GM23338 (cell line): ENCODE measurements around the gene PDGFRB. TPM values are rescaled to one million over a fixed set of nuclear protein-coding genes. Genes with fewer than 3 reads are reported as not detected.

Source experiments
- ATAC-seq: fragments of 200-7000 bp; cut with Tn5 transposase; 3 replicates; pipeline ENCODE4 v1.9.1; 2020
- DNase-seq: peaks from one replicate; pipeline ENCODE4 v3.0.0-alpha.2; 2015; ENCODE audit warnings: low spot score
- H2AFZ ChIP-seq: fragments of 200-600 bp; sonication (generic); 2 replicates; pipeline ENCODE4 v1.8.0; 2016; ENCODE audit warnings: antibody characterized with exemption, mild to moderate bottlenecking, moderate library complexity
- H3F3A ChIP-seq: fragments of 200-600 bp; sonication (generic); replicated peaks from 2 replicates; pipeline ENCODE4 v1.8.0; 2017; ENCODE audit warnings: antibody characterized with exemption, mixed run types, low read depth
- H3K27ac ChIP-seq: fragments of 200-600 bp; sonication (generic); 2 replicates; pipeline ENCODE4 v1.6.1; 2016; ENCODE audit warnings: low read depth
- H3K27me3 ChIP-seq: fragments of 200-600 bp; sonication (generic); 2 replicates; pipeline ENCODE4 v1.8.0; 2016; ENCODE audit warnings: mild to moderate bottlenecking, mixed run types, moderate library complexity; ENCODE audit not compliant: insufficient read depth
- H3K36me3 ChIP-seq: fragments of 200-600 bp; sonication (generic); 2 replicates; pipeline ENCODE4 v1.8.0; 2016; ENCODE audit warnings: mild to moderate bottlenecking; ENCODE audit not compliant: insufficient read depth
- H3K4me1 ChIP-seq: fragments of 200-600 bp; sonication (generic); 2 replicates; pipeline ENCODE4 v1.8.0; 2016; ENCODE audit warnings: mild to moderate bottlenecking, moderate library complexity; ENCODE audit not compliant: insufficient read depth
- H3K4me2 ChIP-seq: fragments of 200-600 bp; sonication (generic); 2 replicates; pipeline ENCODE4 v1.7.1; 2017; ENCODE audit warnings: mixed run types
- H3K4me3 ChIP-seq: fragments of 200-600 bp; sonication (generic); 2 replicates; pipeline ENCODE4 v1.6.1; 2016; ENCODE audit warnings: mixed run types
- H3K79me2 ChIP-seq: fragments of 200-600 bp; sonication (generic); replicated peaks from 2 replicates; pipeline ENCODE4 v1.8.0; 2017; ENCODE audit warnings: mild to moderate bottlenecking; ENCODE audit not compliant: insufficient read depth
- H3K9me2 ChIP-seq: fragments of 200-600 bp; sonication (generic); 2 replicates; pipeline ENCODE4 v1.8.0; 2017; ENCODE audit not compliant: insufficient read depth
- H4K20me1 ChIP-seq: fragments of 200-600 bp; sonication (generic); replicated peaks from 2 replicates; pipeline ENCODE4 v1.8.0; 2017; ENCODE audit warnings: mild to moderate bottlenecking; ENCODE audit not compliant: insufficient read depth
- H3K27ac Mint-ChIP-seq: 2 replicates; pipeline ENCODE4 v1.8.0; 2020; ENCODE audit warnings: inconsistent platforms, mild to moderate bottlenecking, moderate library complexity, mixed read lengths
- H3K27me3 Mint-ChIP-seq: 3 replicates; pipeline ENCODE4 v1.8.0; 2022; ENCODE audit warnings: low read depth, mild to moderate bottlenecking, moderate library complexity, mixed read lengths, inconsistent platforms; ENCODE audit not compliant: insufficient read depth, poor library complexity
- H3K36me3 Mint-ChIP-seq: 3 replicates; pipeline ENCODE4 v1.8.0; 2021; ENCODE audit warnings: low read depth, mild to moderate bottlenecking, inconsistent platforms, moderate library complexity, mixed read lengths
- H3K4me1 Mint-ChIP-seq: 3 replicates; pipeline ENCODE4 v1.8.0; 2020; ENCODE audit warnings: mild to moderate bottlenecking, inconsistent platforms, mixed read lengths
- H3K4me3 Mint-ChIP-seq: 3 replicates; pipeline ENCODE4 v1.8.0; 2021; ENCODE audit warnings: moderate library complexity, mild to moderate bottlenecking, inconsistent platforms, mixed read lengths
- H3K9me3 Mint-ChIP-seq: 3 replicates; pipeline ENCODE4 v1.8.0; 2020; ENCODE audit warnings: moderate library complexity, mild to moderate bottlenecking, inconsistent platforms, mixed read lengths
- CREB1 ChIP-seq: fragments of 250-450 bp; sonication (Bioruptor Pico); IDR thresholded peaks from 2 replicates; pipeline ENCODE4 v1.5.0; 2020; ENCODE audit warnings: low read depth, mild to moderate bottlenecking, moderate library complexity
- CTCF ChIP-seq, 2 experiments: fragments of 200-600 bp in 1 of 2; sonication (generic) in 1 of 2; conservative IDR thresholded peaks; 2 replicates each; pipeline versions ENCODE4 v1.5.1 to v1.6.1; 2016 to 2017; ENCODE audit warnings: antibody characterized with exemption in 2 of 2, low read depth in 2 of 2, mild to moderate bottlenecking in 2 of 2, moderate library complexity in 1 of 2
- ETS1 ChIP-seq: IDR thresholded peaks from 2 replicates; pipeline ENCODE4 v1.6.1; 2016; ENCODE audit warnings: antibody characterized with exemption
- EZH2 ChIP-seq: fragments of 200-600 bp; sonication (generic); IDR thresholded peaks from one replicate; pipeline ENCODE4 v1.8.0; 2017; ENCODE audit warnings: antibody characterized with exemption, mild to moderate bottlenecking, low read depth; ENCODE audit not compliant: unreplicated experiment
- EZH2phosphoT487 ChIP-seq: fragments of 200-600 bp; sonication (generic); IDR thresholded peaks from one replicate; pipeline ENCODE4 v1.8.1; 2018; ENCODE audit warnings: antibody characterized with exemption; ENCODE audit not compliant: unreplicated experiment
- JUNB ChIP-seq: IDR thresholded peaks from one replicate; pipeline ENCODE4 v1.6.1; 2016; ENCODE audit warnings: antibody characterized with exemption; ENCODE audit not compliant: unreplicated experiment
- NANOG ChIP-seq: IDR thresholded peaks from 2 replicates; pipeline ENCODE4 v1.6.1; 2016; ENCODE audit warnings: antibody characterized with exemption, borderline replicate concordance
- POLR2AphosphoS5 ChIP-seq: IDR thresholded peaks from 2 replicates; pipeline ENCODE4 v1.6.1; 2016; ENCODE audit warnings: antibody characterized with exemption, low read depth
- REST ChIP-seq: IDR thresholded peaks from one replicate; pipeline ENCODE4 v1.6.1; 2018; ENCODE audit warnings: antibody characterized with exemption; ENCODE audit not compliant: unreplicated experiment
- STAT1 ChIP-seq: IDR thresholded peaks from one replicate; pipeline ENCODE4 v1.6.1; 2016; ENCODE audit warnings: antibody characterized with exemption; ENCODE audit not compliant: unreplicated experiment
- ZNF114 ChIP-seq: fragments of 250-450 bp; sonication (Bioruptor Pico); IDR thresholded peaks from 2 replicates; pipeline ENCODE4 v1.5.0; 2020; ENCODE audit warnings: mild to moderate bottlenecking, moderate library complexity
- ZNF331 ChIP-seq: fragments of 250-450 bp; sonication (Bioruptor Pico); IDR thresholded peaks from 2 replicates; pipeline ENCODE4 v1.5.0; 2020; ENCODE audit warnings: low read depth, mild to moderate bottlenecking, moderate library complexity
- polyA plus RNA-seq: library from polyadenylated mRNA; unstranded; fragments of >200 nt; fragmentation: Nextera tagmentation; extraction: Ambion mirVana; gene quantifications from 2 replicates; pipeline ENCODE4 v1.2.1, GENCODE V29; 2016
- total RNA-seq: library from RNA; depleted of rRNA; stranded (reverse); fragments of >200 nt; shearing (Covaris generic); gene quantifications from 2 replicates; pipeline ENCODE4 v1.2.3, GENCODE V29; 2014

Gene PDGFRB
- total and polyA plus RNA-seq, 2 experiments from 2014 or later = 4.5 to 11.3 TPM

- TF ChIP-seq ETS1 = no peak
- no peak for TF ChIP-seq ZNF331 (CRISPR knock-in tag)
- no peak for TF ChIP-seq CREB1 (CRISPR knock-in tag)
- no peak for TF ChIP-seq POLR2AphosphoS5
- no peak for TF ChIP-seq EZH2
- TF ChIP-seq REST = no peak
- no peak for TF ChIP-seq NANOG
- TF ChIP-seq STAT1 = no peak
- no peak for TF ChIP-seq JUNB
These were observed 80.4 kb downstream of the PDGFRB start (continued) for GRCh38 chr5:150075233-150075632.

GRCh38 chr5:150073677-150074076, 82.0 kb downstream of the PDGFRB start:
- ATAC-seq (no peak), DNase-seq (no peak)
- no peaks in the 10 kb centered on the region for H4K20me1 ChIP-seq
- H3K79me2 ChIP-seq = no peaks in the 10 kb centered on the region
- H2AFZ ChIP-seq = no peak overlapping the region
- H3K36me3 Mint-ChIP-seq = no peaks in the 10 kb centered on the region
- H3K9me2 ChIP-seq = peaks cover 4% of the 10 kb centered on the region; the same call in 1 of the 2 replicates
- no peak overlapping the region for H3K27ac ChIP-seq
- no peaks in the 10 kb centered on the region for H3K9me3 Mint-ChIP-seq
- H3K27me3 Mint-ChIP-seq = peaks cover 4% of the 10 kb centered on the region
- H3K4me2 ChIP-seq = no peak overlapping the region
- no peaks in the 10 kb centered on the region for H3F3A ChIP-seq
- no peak overlapping the region for H3K4me3 ChIP-seq
- H3K36me3 ChIP-seq = no peaks in the 10 kb centered on the region
- H3K4me3 Mint-ChIP-seq = no peak overlapping the region
- H3K4me1 Mint-ChIP-seq = no peaks in the 10 kb centered on the region
- H3K4me1 ChIP-seq = no peaks in the 10 kb centered on the region
- H3K27ac Mint-ChIP-seq = no peak overlapping the region
- no peaks in the 10 kb centered on the region for H3K27me3 ChIP-seq
- TF ChIP-seq NANOG (no peak), ETS1 (no peak), ZNF331 (CRISPR knock-in tag) (no peak), ZNF114 (CRISPR knock-in tag) (no peak), EZH2phosphoT487 (no peak), CTCF (conservative IDR thresholded peaks at IDR 0.05; ENCODE audit: low read depth in 2 of 2) (no peak), STAT1 (no peak), POLR2AphosphoS5 (no peak), CREB1 (CRISPR knock-in tag) (no peak), JUNB (no peak)
